IPS DF 4.7 (cell line): ENCODE results near the gene PRAMEF15.
"Not testable (repeated sequence)": the region's sequence is repeated elsewhere in the genome, so short reads cannot be mapped to it uniquely, and the experiment has no call there.

ENCODE experiments used
- DNase-seq: peaks from one replicate; pipeline ENCODE4 v3.0.0-alpha.2; 2013; ENCODE audit warnings: low spot score; ENCODE audit errors: extremely low read depth

Gene PRAMEF15

GRCh38 chr1:13315281-13315680 is at the start of gene PRAMEF15:
PRAMEF15 (plus strand) TSS chr1:13315581; CDS start chr1:13318408, 2,827 bp downstream.
- DNase-seq = not testable (repeated sequence)

- not testable (repeated sequence) for DNase-seq
Observed at GRCh38 chr1:13277016-13277415, 38.4 kb upstream of the PRAMEF15 start.

- not testable (repeated sequence) for DNase-seq
Observed at GRCh38 chr1:13279617-13280016, 35.8 kb upstream of the PRAMEF15 start.

GRCh38 chr1:13285037-13285436 is 30.3 kb upstream of the PRAMEF15 start, which contains the start of gene PRAMEF8:
PRAMEF8 (minus strand) TSS chr1:13285137; CDS start chr1:13284091, 1,046 bp downstream.
- DNase-seq = not testable (repeated sequence)

GRCh38 chr1:13289030-13289429 is 26.4 kb upstream of the PRAMEF15 start:
- DNase-seq = not testable (repeated sequence)

GRCh38 chr1:13297216-13297931 is 18.0 kb upstream of the PRAMEF15 start:
- DNase-seq = not testable (repeated sequence)

- not testable (repeated sequence) for DNase-seq
Observed at GRCh38 chr1:13298699-13299098, 16.7 kb upstream of the PRAMEF15 start.

- DNase-seq = not testable (repeated sequence)
Observed at GRCh38 chr1:13302197-13302596, 13.2 kb upstream of the PRAMEF15 start.

- DNase-seq = not testable (repeated sequence)
Observed at GRCh38 chr1:13303239-13303638, 12.1 kb upstream of the PRAMEF15 start, which contains the start of gene PRAMEF33. PRAMEF33 (plus strand) TSS chr1:13303539; CDS start chr1:13305955, 2,416 bp downstream.

- DNase-seq = not testable (repeated sequence)
Observed at GRCh38 chr1:13342496-13342895, 27.1 kb downstream of the PRAMEF15 start.

GRCh38 chr1:13347034-13347433 is 31.7 kb downstream of the PRAMEF15 start, which contains the start of gene PRAMEF14:
PRAMEF14 (minus strand) TSS chr1:13347134; CDS start chr1:13345314, 1,820 bp downstream.
- DNase-seq = not testable (repeated sequence)

GRCh38 chr1:13353476-13353875 is 38.1 kb downstream of the PRAMEF15 start:
- DNase-seq = not testable (repeated sequence)

GRCh38 chr1:13354475-13354874 is 39.1 kb downstream of the PRAMEF15 start:
- DNase-seq = not testable (repeated sequence)

- peak; percentile 19 for DNase-seq
Observed at GRCh38 chr1:13356774-13357173, 41.4 kb downstream of the PRAMEF15 start.

- DNase-seq = not testable (repeated sequence)
Observed at GRCh38 chr1:13362364-13362763, 47.0 kb downstream of the PRAMEF15 start.

- not testable (repeated sequence) for DNase-seq
Observed at GRCh38 chr1:13364928-13365327, 49.5 kb downstream of the PRAMEF15 start.

- DNase-seq = not testable (repeated sequence)
Observed at GRCh38 chr1:13366536-13366935, 51.2 kb downstream of the PRAMEF15 start.

- not testable (repeated sequence) for DNase-seq
Observed at GRCh38 chr1:13368544-13368943, 53.2 kb downstream of the PRAMEF15 start.
